Activated CD4-positive, alpha-beta memory T cell treated with anti-CD3 and anti-CD28 coated beads, Interleukin-2, amount 10 ng/mL, durations not matched to agents 7 days and 5 days (primary cell): Measurements from ENCODE around the gene ALPL. TPM values are rescaled to one million over a fixed set of nuclear protein-coding genes. Genes with fewer than 3 reads are reported as not detected.
A peak's percentile ranks its signal among the peaks of the same experiment; 100 is the strongest.

Experiments
- CTCF ChIA-PET: fragments of 350-600 bp; sonication (Branson Sonifier 250); formaldehyde crosslinking; loops from one replicate; lab custom pipeline; 2021; ENCODE audit warnings: antibody characterized with exemption, inconsistent platforms; lab: Charles Lee
- POLR2A ChIA-PET: fragments of 350-600 bp; sonication (Branson Sonifier 250); formaldehyde crosslinking; loops from one replicate; lab custom pipeline; 2021; ENCODE audit warnings: antibody characterized with exemption; lab: Charles Lee
- DNase-seq: peaks from one replicate; pipeline ENCODE4 v3.0.0-alpha.2; 2020
- H3K27ac Mint-ChIP-seq: one replicate; pipeline ENCODE4 v1.8.0; 2021; ENCODE audit warnings: mild to moderate bottlenecking, mixed read lengths
- H3K27me3 Mint-ChIP-seq: one replicate; pipeline ENCODE4 v1.8.0; 2021; ENCODE audit warnings: mixed read lengths
- H3K36me3 Mint-ChIP-seq: one replicate; pipeline ENCODE4 v1.8.0; 2021; ENCODE audit warnings: low read depth, mixed read lengths
- H3K4me1 Mint-ChIP-seq: one replicate; pipeline ENCODE4 v1.8.0; 2021; ENCODE audit warnings: mixed read lengths
- H3K4me3 Mint-ChIP-seq: one replicate; pipeline ENCODE4 v1.8.0; 2021; ENCODE audit warnings: mild to moderate bottlenecking, mixed read lengths
- H3K9me3 Mint-ChIP-seq: one replicate; pipeline ENCODE4 v1.8.0; 2021; ENCODE audit warnings: mixed read lengths
- total RNA-seq, 2 experiments: library from RNA; stranded (reverse); gene quantifications; one replicate each; pipeline ENCODE4 v1.2.3, GENCODE V29; 2021

Gene ALPL
- total RNA-seq, 2 experiments from 2014 or later, result not detected

DNA sequence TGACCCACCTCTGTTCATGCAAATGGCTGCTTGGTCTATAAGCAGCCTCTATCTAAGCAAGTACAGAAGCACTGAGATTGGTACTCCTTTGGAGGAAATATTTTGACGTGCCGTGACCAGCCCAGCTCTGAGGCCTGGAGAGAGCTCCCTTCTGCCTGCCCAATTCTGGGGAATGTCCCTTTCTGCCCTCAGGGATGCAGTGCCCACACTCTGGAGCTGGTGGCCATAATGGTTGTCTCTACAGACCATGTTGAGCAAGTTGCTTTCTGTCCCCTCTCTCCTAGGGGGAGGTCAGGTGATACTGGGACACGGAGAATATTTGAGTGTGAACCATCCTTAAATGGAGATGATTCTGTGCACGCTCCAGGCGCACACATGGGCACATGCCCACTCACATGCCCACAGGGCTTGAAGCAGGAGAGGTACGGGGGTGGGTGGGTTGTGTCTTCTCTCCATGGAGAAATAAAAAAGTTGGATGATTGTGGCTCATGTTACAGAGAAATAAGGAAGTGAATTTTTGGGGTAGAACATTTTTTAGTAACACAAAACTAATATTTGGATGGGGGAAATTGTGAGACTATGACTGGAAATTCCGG is 13.9 kb upstream of the ALPL start:
- Mint-ChIP-seq H3K4me1 (no peaks in the 10 kb centered on the region), H3K4me3 (no peak overlapping the region), H3K36me3 (no peaks in the 10 kb centered on the region), H3K9me3 (no peaks in the 10 kb centered on the region), H3K27me3 (peaks cover 20% of the 10 kb centered on the region), H3K27ac (no peak overlapping the region)
- ChIA-PET POLR2A (no interaction called here), CTCF (no interaction called here)
- DNase-seq, result no peak

DNA sequence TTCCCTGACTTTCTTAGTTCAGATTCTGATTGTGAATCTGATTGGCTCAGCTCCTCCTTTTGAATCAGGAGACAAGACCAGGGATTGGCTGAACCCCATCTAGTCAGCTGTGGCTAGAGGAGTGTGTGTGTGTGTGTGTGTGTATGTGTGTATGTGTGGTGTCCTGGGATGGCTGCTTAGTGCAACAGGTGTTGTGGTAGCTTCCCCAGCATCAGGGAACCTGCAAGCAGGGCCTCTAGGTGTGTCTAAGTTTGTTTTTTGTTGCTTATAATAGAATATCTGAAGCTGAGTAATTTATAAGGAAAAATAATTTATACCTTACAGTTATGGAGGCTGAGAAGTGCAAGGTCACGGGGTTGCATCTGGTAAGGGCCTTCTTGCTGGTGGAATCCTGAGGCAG is 13.2 kb upstream of the ALPL start:
- POLR2A ChIA-PET, result no interaction called here
- no peaks in the 10 kb centered on the region for H3K4me1 Mint-ChIP-seq
- H3K4me3 Mint-ChIP-seq, result no peak overlapping the region
- H3K27ac Mint-ChIP-seq, result no peak overlapping the region
- CTCF ChIA-PET, result interaction anchor here (0.5 kb wide), 1 partner anchor 712 kb away, joined by 5 read pairs; no protein-coding TSS in a partner anchor
- no peak for DNase-seq
- H3K36me3 Mint-ChIP-seq, result no peaks in the 10 kb centered on the region
- peaks cover 20% of the 10 kb centered on the region for H3K27me3 Mint-ChIP-seq
- H3K9me3 Mint-ChIP-seq, result no peaks in the 10 kb centered on the region

DNA sequence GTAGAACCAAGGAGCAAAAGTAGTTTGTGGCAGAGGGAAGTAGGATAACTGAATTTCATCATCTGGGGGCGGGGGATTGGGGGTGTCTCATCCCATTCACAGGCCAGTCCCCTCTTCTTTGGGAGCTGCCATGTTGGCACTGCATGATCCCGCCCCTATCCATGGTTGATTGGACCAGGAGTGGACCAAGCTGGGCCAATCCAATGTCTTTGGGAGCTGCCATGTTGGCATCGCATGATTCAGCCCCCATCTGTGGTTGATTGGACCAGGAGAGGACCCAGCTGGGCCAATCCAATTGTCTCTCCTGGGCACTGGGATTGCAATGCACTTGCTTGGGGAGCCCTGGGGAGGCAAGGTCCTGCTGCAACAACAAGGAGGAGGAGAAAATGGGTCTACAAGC is 12.3 kb upstream of the ALPL start:
- ChIA-PET CTCF (interaction anchor here (0.6 kb wide), 1 partner anchor 280 kb away, joined by 3 read pairs; no protein-coding TSS in a partner anchor), POLR2A (interaction anchor here (0.6 kb wide), 1 partner anchor 9 kb away, joined by 3 read pairs; no protein-coding TSS in a partner anchor)
- no peak for DNase-seq
- Mint-ChIP-seq H3K27me3 (peaks cover 20% of the 10 kb centered on the region), H3K4me1 (no peaks in the 10 kb centered on the region), H3K4me3 (no peak overlapping the region), H3K9me3 (no peaks in the 10 kb centered on the region), H3K27ac (no peak overlapping the region), H3K36me3 (no peaks in the 10 kb centered on the region)

DNA sequence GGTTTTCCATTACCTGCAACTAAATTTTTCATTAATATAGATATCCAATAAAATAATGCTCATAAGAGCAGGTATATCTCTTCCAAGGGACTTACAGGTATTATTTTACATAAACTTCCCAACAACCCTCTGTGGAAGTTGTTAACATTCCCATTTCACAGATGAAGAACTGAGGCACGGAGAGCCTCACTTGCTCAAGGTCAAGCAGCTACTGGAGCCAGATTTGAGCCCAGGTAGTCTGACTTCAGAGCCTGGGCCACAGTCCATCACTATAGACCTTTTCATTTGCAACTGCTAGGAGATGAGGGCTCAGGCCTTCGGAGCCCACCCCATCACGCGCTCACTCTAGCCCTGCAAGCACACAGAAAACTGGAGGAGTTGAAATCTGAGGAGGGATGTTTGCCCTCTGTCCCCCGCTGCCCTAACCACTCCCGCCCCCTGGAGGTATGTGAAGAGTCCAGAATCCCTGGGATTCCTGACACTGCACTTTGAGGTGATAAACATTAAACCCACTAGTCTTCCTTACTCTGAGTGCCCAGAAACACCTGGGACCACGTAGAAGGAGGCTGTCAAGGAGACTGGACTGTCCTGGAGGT is 11.7 kb upstream of the ALPL start:
- ChIA-PET CTCF (no interaction called here), POLR2A (no interaction called here)
- Mint-ChIP-seq H3K4me3 (no peak overlapping the region), H3K4me1 (no peaks in the 10 kb centered on the region), H3K36me3 (no peaks in the 10 kb centered on the region), H3K9me3 (no peaks in the 10 kb centered on the region), H3K27ac (no peak overlapping the region), H3K27me3 (peaks cover 16% of the 10 kb centered on the region)
- no peak for DNase-seq

DNA sequence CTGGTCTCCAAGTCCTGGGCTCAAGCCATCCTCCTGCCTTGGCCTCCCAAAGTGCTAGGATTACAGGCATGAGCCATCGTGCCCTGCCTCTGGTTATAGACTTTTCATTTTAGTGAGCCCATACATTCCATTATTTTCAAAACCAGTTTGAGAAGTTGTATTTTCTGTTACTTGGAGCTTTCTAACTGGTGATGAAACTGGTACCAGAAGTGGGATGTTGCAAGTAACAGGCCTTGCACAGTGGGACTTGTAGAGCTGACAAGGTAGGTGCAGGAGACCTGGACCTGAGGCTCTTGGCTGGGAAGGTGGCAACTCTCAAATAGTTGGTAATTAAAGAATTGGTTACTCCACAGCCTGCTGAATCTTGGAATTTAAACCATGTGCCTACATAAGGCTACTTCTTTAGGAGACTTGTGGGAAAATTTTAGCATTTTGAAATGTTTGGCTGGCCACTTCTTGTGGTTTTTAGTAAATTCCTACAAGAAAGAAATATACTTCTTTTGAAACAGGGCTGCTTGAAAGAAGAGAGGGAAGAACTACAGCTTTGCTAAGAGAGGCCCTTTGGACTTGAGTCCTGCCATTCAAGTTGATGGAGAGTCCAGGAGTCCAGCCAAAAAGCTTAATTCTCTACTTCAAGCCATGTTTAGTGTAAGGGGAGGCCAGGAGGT is 9.8 kb upstream of the ALPL start:
- CTCF ChIA-PET, result interaction anchor here (1.4 to 1.8 kb wide), 2 partner anchors 9 kb away, joined by 5 to 6 read pairs; no protein-coding TSS in a partner anchor
- no peaks in the 10 kb centered on the region for H3K4me1 Mint-ChIP-seq
- no peaks in the 10 kb centered on the region for H3K36me3 Mint-ChIP-seq
- H3K27me3 Mint-ChIP-seq, result peaks cover 14% of the 10 kb centered on the region
- H3K9me3 Mint-ChIP-seq, result no peaks in the 10 kb centered on the region
- POLR2A ChIA-PET, result no interaction called here
- H3K4me3 Mint-ChIP-seq, result no peak overlapping the region
- DNase-seq, result no peak
- no peak overlapping the region for H3K27ac Mint-ChIP-seq

DNA sequence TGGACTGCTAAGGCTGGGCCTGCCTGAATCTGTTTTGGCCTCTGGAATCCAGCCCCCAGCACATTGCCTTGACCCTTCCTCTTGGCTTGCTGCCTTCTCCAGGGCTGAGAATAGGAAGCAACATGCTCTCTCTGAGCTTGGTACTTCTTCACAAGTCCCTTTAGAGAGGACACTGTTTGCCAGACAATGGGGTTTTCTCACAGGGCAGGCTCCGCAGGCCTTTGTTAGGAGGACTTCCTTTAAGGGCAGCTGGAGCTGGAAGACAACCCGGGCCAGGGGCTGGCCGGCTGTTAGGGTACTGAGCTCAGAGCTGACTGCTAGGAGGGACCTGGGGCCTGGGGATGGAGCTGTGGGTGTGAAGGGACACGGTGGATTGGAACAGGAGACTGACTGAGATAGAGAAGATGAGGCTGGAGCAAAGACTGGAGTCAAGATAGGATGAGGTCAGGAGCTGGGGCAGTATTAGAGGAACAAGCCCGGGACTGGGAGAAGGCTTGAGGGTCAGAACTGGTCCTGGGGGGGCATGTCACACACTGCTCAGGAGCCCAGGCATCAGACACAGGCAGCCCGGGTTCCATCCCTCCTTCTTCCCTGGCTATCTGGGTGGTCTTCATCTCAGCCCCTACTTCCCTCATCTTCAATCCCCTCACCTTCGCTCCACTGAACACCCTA is 5.4 kb upstream of the ALPL start:
- H3K36me3 Mint-ChIP-seq, result no peaks in the 10 kb centered on the region
- ChIA-PET POLR2A (no interaction called here), CTCF (no interaction called here)
- H3K9me3 Mint-ChIP-seq, result no peaks in the 10 kb centered on the region
- no peak for DNase-seq
- H3K4me3 Mint-ChIP-seq, result no peak overlapping the region
- no peak overlapping the region for H3K27ac Mint-ChIP-seq
- peaks cover 21% of the 10 kb centered on the region for H3K27me3 Mint-ChIP-seq
- peaks cover 2% of the 10 kb centered on the region for H3K4me1 Mint-ChIP-seq

DNA sequence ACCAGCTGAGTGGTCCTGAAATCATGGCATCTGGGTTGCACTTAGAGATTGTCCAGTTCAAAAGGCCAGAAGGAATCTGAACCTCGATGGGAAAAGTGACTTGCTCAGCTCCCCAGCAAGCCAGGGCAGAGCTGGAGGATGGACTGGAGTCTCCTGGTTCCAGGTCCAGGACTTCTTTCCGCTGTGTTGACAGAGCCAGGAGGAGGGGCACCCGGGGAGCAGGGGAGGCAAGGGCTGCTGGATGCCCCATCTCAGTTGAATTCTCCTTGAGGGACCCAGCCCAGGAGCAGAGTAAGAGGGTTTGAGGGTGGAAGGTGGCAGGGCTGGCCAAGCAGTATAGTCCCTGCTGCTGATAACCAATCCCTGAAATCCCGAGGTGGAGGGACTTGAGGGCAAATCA is 2.4 kb upstream of the ALPL start:
- no peak for DNase-seq
- H3K4me1 Mint-ChIP-seq, result peaks cover 4% of the 10 kb centered on the region
- H3K9me3 Mint-ChIP-seq, result no peaks in the 10 kb centered on the region
- no peak overlapping the region for H3K27ac Mint-ChIP-seq
- ChIA-PET CTCF (no interaction called here), POLR2A (no interaction called here)
- H3K4me3 Mint-ChIP-seq, result no peak overlapping the region
- H3K36me3 Mint-ChIP-seq, result no peaks in the 10 kb centered on the region
- H3K27me3 Mint-ChIP-seq, result peaks cover 39% of the 10 kb centered on the region

DNA sequence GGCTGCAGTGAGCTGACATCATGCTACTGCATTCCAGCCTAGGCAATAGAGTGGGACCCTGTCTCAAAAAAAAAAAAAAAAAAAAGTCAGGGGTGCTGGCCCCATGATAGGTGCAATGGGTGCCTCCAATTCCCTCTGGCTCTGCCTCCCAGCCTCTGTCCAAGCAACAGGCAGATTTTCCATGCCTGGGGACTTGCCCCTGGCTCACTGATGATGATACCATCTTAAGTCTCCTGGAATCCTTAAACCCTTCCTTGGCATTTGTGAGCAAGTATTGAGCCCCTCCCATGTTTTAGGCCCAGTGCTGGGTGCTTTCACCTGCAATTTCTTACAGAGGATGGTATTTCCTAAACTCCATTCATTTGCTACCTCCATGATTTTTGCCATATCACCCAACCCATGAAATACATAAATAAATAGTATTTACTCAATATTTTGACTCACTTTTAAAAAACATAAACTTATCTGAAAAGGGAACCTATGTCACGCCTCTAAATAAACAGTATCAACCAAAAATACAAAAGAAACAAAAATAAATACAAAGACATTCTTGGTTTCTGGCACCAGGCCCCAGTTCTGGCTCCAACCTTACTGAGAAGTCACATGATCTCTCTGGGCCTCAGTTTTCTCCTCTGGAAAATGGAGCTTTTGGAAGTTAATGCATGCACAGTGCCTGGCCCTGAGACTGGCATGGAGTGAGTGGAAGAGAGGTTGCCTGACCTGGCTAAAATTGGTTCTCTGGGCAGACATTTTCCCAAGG is 1.5 kb upstream of the ALPL start:
- H3K27ac Mint-ChIP-seq, result no peak overlapping the region
- H3K9me3 Mint-ChIP-seq, result no peaks in the 10 kb centered on the region
- CTCF ChIA-PET, result no interaction called here
- H3K4me1 Mint-ChIP-seq, result peaks cover 4% of the 10 kb centered on the region
- peaks cover 44% of the 10 kb centered on the region for H3K27me3 Mint-ChIP-seq
- no peaks in the 10 kb centered on the region for H3K36me3 Mint-ChIP-seq
- no peak overlapping the region for H3K4me3 Mint-ChIP-seq
- POLR2A ChIA-PET, result no interaction called here
- no peak for DNase-seq

DNA sequence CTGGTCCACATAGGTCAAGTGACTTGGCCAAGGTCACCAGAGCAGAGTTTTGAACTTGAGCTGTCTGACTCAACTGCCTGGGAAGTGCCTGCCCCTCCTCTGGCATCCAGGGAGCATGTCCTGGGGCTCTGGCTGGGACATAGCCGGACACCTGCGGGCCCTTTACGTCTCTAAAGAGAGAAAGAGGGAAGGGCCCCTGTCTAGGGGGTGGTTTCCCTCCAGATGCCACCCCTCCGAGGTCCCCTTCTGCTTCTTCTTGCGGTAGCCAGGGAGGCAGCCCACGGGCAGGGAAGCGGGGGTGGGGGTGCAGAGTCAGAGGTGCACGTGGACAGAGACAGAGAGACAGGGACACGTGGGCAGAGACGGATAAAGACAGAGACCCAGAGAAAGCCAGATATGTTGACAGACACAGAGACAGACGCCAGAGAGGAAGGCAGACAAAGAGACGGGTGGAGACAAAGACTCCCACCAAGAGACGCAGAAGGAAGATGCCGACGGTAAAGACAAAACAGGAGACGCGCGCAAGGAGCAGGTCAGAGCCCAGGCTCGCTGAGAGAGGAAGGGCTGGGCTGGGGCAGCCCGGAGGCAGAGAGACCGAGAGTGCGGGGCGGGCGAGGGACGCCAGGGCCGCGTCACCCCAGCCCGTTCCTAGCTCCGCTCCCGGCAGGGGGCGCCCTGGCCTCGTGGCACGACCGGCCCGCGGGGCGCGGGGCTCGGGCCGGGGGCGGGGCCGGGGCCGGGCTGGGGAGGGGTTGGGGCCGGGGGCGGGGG is 458 bp upstream of the ALPL start:
- Mint-ChIP-seq H3K36me3 (no peaks in the 10 kb centered on the region), H3K9me3 (no peaks in the 10 kb centered on the region), H3K4me1 (peaks cover 4% of the 10 kb centered on the region), H3K27me3 (peaks cover 46% of the 10 kb centered on the region), H3K27ac (no peak overlapping the region), H3K4me3 (no peak overlapping the region)
- peak; percentile 56 for DNase-seq
- CTCF ChIA-PET, result interaction anchor here (0.6 to 1.0 kb wide), 3 partner anchors 8 to 51 kb away, joined by 3 to 6 read pairs (median 3); no protein-coding TSS in a partner anchor
- POLR2A ChIA-PET, result no interaction called here

DNA sequence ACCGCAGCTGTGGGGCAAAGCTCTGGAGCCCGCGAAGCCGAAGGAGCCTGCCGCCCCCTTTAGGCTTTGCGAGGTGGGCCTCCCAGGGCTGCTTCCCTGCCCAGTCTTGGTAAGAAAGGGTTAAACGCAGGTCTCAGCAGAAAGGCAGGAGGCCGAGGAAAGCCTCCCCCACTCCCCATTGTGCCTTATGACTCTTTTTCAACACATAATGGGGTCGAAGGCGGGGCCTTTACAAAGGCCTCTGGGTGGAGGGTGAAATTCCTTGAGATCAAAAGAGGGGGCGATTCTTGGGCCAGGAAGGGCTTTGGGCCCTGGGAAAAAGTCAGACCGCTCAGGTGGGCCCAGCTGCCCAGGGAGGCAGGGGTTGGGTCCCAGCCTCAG is 880 bp downstream of the ALPL start:
- peaks cover 4% of the 10 kb centered on the region for H3K4me1 Mint-ChIP-seq
- no peaks in the 10 kb centered on the region for H3K9me3 Mint-ChIP-seq
- peaks cover 47% of the 10 kb centered on the region for H3K27me3 Mint-ChIP-seq

DNA sequence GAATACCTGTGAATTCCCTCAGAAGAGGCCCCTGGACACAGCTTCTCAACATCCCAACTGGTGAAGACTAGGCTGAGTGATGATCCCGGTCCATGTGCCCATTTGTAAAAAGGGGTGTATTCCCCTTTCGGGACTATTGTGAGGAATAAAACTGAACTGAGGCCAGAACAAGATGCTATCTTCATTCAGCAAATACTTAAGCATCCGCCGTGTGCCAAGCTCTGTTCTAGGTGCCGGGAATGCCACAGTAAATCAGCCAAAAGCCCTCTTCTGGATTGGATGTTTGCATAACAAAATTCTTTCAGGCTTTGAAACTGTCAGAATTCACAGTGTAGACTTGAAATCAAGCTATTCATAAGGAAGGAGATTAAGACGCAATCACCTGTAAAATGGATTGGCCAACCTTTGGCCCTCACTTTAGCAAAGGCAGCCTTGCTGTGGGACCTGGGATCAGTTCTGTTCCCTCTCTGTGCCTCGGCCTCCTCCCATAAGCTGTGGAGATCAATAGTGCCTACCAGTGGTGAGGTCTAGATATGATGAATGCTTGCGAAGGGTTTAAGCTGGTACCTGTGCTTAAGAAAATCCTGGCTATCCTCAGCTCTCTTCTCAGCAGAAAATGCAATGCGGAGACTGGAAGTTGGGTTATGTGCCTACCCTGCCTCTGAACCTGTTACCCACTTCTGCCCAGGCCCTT is 1.8 kb downstream of the ALPL start:
- Mint-ChIP-seq H3K4me3 (no peak overlapping the region), H3K27ac (no peak overlapping the region), H3K27me3 (peaks cover 46% of the 10 kb centered on the region), H3K9me3 (no peaks in the 10 kb centered on the region), H3K36me3 (no peaks in the 10 kb centered on the region), H3K4me1 (peaks cover 4% of the 10 kb centered on the region)
- no peak for DNase-seq
- CTCF ChIA-PET, result interaction anchor here (2.0 kb wide), 1 partner anchor 23 kb away, joined by 6 read pairs; no protein-coding TSS in a partner anchor
- POLR2A ChIA-PET, result no interaction called here

More for the DNA sequence above, 880 bp downstream of the ALPL start:
- CTCF ChIA-PET, result interaction anchor here (0.6 kb wide), 1 partner anchor 354 kb away, joined by 4 read pairs; no protein-coding TSS in a partner anchor
- no peak for DNase-seq
- no peaks in the 10 kb centered on the region for H3K36me3 Mint-ChIP-seq
- no peak overlapping the region for H3K27ac Mint-ChIP-seq
- H3K4me3 Mint-ChIP-seq, result no peak overlapping the region
- POLR2A ChIA-PET, result no interaction called here
